Measurements from ENCODE around the gene KPNA4.
A peak's percentile ranks its signal among the peaks of the same experiment; 100 is the strongest.
"Not testable (repeated sequence)": the region's sequence is repeated elsewhere in the genome, so short reads cannot be mapped to it uniquely, and the experiment has no call there.

Gene KPNA4

DNA sequence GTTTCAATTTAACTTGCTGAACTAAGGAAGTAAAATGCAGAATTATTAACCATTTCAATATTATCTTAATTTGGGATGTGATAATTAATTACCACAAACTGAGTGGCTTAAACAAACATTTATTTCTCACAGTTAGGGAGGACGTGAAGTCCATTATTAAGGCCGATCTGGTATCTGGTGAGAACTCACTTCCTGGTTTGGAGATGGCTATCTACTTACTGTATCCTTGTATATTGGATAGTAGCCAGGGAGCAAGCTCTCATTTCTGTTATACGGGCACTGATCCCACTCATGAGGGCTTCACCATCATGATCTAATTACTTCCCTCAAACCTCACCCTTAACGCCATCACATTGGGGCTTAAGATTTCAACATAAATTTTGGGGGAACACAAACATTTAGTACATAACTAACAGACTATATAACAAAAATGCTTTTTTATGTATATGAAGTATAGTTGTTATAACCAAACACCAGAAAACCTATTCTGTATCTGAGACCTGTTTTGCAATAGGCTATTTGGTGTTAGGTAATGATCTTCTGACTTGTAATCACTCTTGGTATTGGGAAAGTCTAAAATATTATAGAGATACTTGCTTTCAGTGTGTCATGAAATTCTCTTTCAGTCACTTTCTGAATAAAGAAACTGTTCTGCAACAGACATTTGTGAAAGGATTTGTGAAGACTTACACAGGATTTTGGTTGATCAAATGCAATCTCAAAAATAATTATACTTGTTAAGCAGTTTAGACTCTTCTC lies 4.7 kb upstream of the KPNA4 start:
- DNase-seq = no peak

DNA sequence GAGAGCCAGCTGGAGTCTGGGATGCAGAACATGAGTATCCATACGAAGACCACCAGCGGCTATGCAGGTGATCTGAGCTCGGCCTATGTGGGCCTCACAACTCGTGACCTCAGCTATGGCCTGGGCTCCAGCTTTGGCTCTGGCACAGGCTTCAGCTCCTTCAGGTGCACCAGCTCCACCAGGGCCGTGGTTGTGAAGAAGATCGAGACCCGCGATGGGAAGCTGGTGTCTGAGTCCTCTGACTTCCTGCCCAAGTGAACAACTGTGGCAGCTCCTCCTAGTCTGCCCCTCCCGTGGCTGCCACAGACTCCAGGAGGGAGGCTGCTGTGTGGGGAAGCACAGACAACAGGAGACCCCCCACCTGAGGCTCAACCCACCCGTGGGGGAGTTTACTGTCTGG lies 3.6 kb upstream of the KPNA4 start:
- DNase-seq = no peak

DNA sequence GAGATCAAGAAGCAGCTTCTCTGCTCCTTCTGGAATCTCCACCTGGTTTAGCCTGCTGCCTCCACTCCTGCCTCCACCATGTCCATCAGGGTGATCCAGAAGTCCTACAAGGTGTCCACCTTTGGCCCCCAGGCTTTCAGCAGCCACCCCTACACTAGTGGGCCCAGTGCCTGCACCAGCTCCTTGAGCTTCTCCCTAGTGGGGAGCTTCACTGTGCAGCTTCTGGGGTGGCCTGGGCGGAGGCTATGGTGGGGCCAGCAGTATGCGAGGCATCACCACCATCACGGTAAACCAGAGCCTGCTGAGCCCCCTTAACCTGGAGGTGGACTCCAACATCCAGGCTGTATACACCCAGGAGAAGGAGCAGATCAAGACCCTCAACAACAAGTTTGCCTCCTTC lies 2.4 kb upstream of the KPNA4 start:
- DNase-seq = no peak

DNA sequence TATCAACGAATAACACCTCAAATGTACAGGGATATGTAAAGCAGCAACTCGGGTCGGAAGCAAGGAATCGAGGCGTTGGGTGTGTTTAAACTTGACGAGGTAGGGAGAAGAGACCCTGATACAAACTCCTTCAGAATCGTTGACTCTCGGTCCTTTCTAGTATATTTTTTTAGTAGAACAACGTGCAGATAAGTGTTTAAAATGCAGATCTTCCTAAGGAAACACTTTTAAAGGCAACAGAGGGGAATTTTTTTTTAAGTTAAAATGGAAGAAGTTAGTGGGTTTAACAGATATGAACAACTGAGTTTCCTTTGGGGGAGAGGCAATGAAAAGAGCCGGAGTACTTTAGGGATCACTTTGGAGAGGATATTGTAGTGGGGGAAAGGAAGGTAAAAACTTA lies 1.1 kb upstream of the KPNA4 start:
- no peak for DNase-seq

DNA sequence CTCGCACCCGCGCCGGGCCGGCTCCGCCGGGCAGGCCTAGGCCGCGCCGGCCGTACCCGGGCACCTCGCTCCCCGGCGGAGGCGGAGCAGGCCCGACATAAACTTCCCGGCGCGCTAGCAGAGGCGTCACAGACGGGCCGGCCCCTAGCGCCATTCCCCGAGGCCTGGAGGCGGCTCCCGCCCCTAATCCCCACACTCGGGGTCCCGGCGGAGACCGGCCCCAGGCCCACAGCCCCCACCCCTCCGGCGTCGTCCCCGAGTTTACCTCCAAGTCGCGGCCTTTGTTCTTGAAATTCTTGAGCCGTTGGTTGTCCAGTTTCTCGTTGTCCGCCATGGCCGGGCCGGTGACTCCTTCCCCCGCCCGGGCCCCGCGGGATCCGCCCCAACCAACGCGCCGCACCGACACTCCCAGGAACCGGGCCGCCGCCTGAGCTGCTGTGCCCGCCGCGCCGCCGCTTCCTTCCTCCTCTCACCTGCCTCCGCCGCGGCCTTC lies 376 bp downstream of the KPNA4 start:
- DNase-seq = peak; percentile 73

DNA sequence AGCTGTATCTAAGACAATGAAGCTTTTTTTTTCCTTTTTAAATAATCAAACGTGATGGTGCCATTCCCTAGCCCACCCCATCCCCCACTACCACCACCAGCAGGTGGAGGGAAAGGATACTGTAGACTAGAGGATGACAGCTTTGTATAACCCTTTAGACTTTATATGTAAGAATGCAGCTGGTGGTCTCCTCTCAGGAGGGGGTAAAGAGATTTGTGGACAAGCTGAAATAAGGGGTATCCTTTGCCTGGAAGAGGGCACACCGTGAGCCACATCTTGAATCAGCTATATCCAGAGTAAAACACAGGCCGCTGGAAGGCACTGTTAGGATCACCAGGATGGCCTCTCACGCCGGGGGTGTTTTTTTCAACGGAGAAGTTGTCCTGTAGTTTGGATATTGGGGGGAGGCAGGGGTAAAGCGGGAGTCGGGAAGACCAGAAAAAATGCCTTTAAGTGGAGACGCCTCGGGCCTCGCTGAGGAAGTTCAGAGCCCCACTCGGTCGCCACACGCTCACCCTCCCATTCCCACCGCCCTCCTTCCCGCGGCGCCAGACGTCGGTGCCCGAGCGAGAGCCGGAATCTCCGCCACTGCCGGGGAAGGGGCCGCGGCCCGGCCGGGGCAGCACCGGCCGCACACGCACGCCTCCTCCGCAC lies 986 bp downstream of the KPNA4 start:
- peak; percentile 38 for DNase-seq

DNA sequence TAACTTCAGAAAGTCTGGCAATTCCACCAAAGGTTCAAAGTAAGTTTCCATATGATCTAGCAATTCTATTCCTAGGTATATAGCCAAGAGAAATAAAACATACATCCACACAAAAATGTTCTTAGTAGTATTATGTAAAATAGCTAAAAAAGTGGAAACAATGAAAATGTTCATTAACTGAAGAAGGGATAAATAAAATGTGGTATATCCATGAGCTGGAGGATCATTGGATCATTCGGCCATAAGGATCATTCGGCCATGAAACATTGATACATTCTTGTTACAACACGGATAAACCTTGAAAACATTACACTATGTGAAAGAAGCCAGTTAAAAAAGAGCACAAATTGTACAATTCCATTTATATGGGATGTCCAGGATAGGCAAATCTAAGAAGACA lies 2.4 kb downstream of the KPNA4 start:
- no peak for DNase-seq

DNA sequence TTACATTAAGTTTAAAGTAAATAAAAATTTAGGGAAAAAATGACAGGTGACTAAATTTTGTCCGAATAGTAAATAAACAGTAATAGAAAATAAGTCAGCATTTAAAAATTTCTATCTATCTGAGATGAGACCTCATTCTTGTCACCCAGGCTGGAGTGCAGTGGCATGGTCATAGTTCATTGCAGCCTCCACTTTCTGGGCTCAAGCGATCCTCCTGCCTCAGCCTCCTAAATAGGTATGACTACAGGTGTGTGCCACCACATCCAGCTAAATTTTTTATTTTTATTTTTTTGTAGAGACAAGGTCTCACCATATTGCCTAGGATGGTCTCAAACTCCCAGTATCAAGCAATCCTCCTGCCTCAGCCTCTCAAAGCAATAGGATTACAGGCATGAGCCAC lies 7.8 kb downstream of the KPNA4 start:
- no peak for DNase-seq

DNA sequence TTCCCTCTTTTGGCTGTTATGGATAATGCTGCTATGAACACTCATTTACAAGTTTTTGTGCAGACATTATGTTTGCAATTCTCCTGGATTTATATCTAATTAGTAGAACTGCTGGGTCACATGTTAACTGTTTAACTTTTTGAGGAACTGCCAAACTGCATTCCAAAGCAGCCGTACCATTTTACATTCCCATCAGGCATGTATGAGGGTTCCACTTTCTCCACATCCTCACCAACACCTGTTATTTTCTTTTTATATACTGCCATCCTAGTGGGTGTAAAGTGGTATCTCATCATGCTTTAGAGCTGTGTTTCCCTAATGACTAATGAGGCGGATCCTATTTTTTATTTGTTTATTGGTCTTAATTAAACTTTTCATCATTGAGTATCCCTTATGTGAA lies 9.2 kb downstream of the KPNA4 start:
- no peak for DNase-seq

DNA sequence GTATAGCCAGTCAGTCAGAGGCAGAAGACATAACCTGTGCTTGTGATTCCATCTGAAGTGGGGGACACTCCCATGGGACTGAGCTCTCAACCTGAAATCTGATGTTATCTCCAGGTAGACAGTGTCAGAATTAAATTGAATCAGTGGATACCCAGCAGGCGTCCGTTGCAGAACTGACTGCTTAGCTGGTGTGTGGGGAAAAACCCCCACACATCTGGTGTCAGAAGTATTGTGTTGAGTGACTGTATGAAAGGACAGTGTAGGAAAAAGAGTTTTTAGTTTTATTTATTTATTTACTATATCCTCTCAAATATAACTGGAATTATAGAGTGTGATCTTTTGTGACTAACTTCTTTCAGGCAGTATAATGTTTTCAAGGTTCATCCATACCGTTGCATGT lies 10.4 kb downstream of the KPNA4 start:
- no peak for DNase-seq

DNA sequence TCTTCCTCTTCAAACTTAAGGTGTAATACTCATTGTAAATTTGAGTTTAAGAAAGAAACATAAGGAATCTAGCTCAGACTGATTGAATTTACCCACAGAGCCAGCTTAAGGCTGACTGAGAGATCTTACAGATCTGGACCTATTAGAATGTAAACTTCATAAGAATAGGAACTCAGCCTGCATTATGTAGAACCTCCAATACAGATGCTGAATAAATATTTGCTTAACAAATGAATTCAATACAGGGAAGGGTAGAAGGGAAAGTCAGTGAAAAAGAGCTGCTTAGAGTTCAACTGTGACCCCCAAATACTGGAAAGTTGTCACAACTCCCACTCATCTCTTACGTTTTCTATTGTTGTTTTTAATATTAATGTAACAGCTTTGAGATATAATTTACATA lies 11.5 kb downstream of the KPNA4 start:
- no peak for DNase-seq

DNA sequence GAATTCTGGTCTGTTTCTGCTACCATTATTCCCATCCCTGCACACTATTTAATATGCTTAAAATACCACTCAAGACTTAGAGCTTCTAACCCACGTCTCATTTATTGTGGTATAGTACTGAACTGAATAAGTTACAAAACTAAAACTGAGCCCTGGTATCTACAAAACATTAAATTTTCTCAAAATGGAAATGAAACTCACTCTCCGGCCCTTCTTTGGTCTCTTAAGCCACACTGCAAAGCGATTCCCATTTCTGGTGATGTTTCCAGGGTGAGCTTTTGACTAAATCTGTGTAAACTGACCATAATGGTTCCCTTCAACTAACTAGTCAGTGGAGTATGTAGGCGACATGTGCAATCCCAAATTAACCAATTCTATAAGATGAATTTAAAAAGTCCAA lies 18.6 kb downstream of the KPNA4 start:
- DNase-seq = no peak

DNA sequence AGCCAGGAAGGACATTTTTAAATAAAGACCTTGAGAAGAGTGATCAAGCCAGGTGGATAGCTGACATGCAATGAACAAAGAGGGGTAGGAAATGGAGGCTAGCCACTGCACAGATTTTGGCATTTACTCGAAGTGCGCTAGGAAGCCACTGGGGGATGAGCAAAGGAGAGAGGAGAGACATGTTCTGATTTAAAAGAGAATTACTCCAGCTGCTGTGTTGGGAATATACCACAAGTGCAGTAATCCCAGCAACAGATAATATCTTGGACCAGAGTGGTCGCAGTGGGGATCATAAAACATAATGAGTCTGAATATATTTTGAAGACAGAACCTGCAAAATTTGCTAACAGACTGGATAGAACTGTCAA lies 19.9 kb downstream of the KPNA4 start:
- no peak for DNase-seq

DNA sequence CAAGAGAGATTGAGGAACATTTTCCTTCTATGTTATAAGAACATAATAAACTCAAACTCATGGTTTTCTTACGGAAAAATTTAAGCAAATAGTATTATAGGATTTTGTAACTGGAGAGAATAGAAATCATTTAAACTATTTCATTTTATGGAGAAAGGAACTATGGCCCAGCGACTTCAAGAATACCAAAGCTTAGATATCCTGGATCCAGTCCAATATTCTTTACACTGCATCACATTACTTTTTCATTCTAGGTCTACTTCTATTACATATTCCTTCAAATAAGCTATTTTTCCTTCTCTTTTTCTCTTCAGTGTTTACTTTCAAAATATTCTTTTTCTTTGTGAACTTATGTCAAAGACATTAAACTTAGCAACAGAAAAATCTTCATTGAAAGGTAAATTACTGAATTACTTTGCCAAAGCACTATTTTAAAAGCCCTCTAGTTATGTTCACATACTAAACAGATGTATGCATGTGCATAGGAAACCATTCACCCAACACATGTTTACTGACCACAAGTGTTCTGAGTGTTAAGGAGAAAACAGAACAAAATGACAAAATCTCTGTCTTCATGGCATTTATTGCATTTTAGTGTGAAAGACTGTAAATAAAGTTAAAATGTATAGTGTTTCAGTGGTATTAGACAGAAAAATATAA lies 20.4 kb downstream of the KPNA4 start:
- DNase-seq = no peak

DNA sequence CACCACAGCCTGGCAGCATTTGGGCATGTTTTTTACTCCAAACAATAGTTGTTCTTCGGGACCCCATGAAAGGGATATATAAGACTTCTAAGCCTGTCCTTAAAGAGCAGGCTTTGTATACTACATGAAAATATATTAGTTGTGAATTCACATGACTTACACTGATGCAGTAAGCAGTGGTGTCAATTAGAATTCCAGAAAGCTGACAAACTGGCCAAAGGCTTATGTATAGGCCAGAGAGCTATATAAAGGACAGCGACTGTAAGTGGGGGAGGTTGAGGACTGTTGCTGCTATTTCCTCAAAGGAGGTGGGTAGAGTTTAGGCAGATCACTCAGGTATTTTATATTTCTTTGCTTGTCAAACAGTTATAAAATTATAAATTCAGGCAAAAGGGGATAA lies 24.8 kb downstream of the KPNA4 start:
- DNase-seq = no peak

DNA sequence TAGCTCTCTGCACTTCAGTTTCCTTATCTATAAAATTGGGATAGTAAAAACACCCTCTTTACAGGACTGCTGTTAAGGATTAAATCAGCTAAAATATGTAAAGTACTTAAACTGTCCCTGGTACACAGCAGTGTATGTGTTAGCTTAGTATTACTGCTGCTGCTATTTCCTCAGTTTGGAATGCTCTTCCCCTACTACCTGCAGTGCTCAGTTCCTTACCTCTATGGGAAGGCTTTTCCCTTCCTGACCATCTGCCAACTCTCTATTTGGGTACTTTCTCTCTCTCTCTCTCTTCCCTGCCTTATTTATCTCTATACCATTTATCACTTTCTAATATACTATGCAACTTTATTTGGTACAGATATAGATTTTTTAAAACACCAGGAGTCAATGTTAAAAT lies 26.5 kb downstream of the KPNA4 start:
- no peak for DNase-seq

DNA sequence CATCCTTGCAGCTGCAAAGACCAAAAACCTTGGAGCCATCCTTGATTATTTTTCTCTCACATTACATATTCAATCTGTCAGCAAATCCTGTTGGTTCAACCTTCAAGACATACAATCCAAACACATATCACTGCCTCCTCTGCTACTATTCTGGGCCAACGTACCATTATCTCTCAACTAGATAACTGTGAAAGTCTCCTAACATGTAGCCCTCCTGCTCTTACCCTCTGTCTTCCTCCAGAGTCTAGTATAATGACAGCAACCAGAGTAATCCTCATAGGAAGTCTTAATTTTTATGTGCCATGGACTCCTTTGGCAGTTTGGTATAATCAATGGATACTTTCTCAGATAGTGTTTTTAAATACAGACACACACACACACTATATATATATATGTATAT lies 27.6 kb downstream of the KPNA4 start:
- no peak for DNase-seq

DNA sequence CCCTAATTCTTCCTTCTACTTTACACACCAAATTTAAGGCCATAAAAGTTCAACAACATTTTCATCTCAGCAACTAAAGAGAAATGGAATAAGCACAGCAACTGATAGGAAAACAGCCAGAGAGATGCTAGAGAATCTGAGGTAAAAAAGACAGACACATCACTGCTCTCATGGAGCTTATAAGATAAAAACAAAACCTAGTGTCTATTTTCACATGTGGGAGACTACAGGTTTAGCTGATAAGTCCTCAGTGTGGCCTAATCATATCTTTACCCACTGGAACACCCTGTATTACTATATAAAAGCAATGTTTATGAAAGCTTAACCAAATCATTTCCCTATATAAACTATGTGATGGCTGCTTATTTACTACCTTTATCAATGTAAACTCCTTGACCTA lies 33.0 kb downstream of the KPNA4 start:
- DNase-seq = no peak

DNA sequence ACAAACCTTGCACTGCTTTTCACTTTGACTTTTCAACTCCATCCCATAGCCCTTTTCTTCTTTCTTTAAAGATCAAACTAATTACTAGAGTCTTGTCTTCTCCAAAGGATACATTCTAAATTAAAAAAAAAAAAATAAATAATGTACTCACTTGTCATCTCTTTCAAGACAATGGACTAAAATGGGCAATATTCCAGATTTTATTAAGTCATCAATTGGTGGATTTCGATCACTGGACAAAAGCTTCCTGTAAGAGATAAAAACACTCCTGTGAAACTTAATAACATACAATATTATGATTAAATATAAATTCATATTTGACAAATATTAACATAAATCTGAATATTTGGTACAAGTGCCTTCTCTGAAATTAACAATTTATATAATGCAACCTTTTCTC lies 34.1 kb downstream of the KPNA4 start:
- no peak for DNase-seq

DNA sequence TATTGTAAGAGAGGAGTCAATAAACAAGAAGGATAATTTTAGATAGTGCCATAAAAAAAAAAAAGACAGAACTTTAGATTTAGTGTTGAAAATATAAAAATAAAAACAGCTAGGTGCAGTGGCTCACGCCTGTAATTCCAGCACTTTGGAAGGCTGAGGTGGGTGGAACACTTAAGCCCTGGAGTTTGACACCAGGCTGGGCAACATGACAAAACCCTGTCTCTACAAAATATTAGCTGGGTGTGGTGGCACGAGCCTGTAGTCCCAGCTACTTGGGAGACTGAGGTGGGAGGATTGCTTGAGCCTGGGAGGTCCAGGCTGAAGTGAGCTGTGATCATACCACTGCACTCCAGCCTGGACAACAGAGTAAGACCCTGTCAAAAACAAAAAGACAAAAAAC lies 49.0 kb downstream of the KPNA4 start:
- DNase-seq = not testable (repeated sequence)

DNA sequence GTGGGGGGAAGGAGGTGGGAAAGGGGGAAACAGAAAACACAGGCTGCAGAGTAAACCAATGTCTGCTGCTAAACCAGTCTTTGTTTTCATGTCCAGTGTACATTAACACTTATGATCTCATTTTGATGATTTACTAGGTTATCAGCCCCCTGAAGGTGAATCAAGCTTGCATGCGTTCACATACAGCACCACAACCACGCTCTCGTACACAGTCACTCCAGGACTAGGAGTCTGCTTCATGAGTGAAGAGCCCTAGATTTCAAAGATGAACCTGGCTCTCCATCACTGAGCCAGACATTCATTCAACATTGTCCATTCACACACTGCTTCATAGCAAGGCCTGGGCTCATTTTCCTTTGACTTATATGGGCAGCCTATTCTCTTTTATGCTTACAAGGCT lies 64.0 kb downstream of the KPNA4 start:
- DNase-seq = no peak

DNA sequence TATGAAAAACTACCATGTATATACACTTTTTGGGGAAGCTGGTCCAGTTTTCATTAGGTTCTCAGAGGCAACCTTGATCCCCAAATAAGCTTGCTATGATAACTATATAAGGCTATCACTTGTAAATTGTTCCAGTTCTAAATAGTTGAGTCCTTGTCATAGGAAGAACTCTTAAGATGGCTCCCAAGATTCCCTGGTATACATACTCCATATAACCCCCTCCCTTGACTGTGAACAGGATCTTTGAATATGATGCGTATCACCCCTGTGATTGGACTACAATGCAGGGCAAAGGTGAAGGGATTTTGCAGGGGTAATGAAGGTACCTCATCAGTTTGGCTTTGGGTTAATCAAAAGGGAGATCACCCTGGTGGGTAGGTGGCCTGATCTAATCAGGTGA lies 67.2 kb downstream of the KPNA4 start:
- no peak for DNase-seq

DNA sequence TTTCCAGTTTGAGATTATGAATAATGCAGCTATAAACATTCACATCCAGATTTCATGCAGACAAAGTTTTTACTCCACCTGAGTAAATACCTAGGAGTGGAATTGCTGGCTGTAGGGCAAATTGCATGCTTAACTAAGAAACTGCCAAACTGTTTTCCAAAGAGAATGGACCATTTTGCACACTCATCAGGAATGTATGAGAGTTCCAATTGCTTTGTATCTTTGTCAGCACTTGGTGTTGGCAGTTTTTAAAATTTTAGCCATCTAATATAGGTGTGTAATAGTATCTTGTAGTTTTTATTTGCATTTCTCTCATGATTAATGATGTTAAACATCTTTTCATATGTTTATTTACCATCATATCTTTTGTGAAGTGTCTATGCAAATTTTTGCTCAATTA lies 75.2 kb downstream of the KPNA4 start:
- no peak for DNase-seq

DNA sequence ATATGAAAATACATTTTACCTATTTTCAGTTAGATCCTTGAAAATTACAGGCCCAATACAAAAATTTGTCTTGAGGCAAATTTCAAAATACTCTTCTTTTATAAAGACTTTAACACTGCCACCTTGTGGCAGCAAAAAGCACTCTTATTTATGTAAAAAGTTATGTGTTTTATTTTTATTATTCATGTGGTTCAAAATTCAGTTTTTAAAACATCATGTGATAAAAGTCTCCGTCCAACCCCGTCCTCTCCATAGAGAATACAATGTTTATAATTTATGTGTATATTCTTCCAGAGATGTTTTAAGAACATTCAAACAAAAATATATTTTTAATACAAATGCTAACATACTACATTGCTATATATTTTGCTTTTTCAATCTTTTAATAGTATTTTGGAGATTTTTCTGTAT lies 78.9 kb downstream of the KPNA4 start:
- no peak for DNase-seq

Data from stimulated activated CD8-positive, alpha-beta memory T cell treated with anti-CD3 and anti-CD28 coated beads, Interleukin-4, amount 100 ng/mL, for 48 hours (primary cell).